HPDE6-E6E7 (cell line): Measurements from ENCODE around the gene YIPF2.
"Not testable (repeated sequence)": the region's sequence is repeated elsewhere in the genome, so short reads cannot be mapped to it uniquely, and the experiment has no call there.

Experiments used
- DNase-seq: peaks from one replicate; pipeline ENCODE4 v3.0.0; 2011; ENCODE audit warnings: missing footprints; ENCODE audit errors: extremely low spot score

The YIPF2 gene

DNA sequence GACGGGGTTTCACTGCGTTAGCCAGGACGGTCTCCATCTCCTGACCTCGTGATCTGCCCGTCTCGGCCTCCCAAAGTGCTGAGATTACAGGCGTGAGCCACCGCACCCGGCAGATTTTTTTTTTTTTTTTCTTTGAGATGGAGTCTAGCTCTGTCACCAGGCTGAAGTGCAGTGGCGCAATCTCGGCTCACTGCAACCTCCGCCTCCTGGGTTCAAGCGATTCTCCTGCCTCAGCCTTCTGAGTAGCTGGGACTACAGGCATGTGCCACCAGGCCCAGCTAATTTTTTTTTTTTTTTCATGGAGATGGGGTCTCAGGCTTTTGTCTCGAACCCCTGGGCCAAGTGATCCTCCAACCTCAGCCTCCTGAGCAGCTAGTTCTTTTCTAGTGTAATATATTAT is 13.2 kb upstream of the YIPF2 start:
- DNase-seq, result not testable (repeated sequence)

DNA sequence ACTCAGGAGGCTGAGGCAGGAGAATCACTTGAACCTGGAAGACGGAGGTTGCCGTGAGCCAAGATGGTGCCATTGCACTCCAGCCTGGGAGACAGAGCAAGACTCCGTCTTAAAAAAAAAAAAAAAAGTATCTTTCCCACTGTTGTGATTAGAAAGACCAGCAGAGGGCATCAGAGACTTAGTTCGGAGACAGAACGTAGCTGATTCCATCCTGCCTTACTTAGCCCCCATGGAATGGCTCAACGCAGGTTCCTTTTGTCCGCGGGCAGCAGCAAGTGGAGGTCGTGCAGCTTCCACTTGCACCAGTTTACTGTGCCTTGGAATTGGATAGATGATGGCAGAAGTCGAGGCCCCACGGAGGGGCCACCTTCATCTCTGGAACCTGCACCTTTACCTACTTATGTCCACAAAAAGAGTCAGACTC is 8.2 kb upstream of the YIPF2 start:
- DNase-seq, result no peak

DNA sequence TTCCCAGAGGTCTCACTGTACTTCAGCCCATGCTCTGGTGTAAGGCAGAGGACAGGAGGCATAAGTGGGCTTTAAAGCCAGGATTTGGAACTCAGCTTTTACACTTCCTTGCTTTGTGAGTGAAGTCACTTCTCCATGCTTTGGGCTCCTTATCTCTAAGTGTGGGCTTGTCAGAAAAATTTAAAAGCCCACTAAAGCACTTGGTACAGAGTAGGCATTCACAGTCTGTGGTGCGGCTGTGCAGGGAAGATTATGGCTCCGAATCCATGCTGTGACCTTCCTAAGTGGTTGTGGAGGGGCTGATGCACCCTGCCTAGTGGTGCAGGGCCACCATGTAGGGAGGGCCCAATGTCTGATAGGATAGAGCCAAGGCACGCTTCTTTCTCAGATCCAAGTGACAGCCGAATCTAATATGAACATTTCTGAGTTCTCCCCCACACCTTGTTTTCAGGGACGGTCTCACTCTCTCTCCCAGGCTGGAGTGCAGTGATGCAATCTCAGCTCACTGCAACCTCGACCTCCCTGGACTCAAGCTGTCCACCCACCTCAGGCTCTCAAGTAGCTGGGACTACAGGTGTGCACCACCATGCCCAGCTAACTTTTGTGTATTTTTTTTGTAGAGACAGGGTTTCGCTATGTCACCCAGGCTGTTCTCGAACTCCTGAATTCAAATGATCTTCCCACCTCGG is 7.1 kb upstream of the YIPF2 start:
- DNase-seq, result no peak

DNA sequence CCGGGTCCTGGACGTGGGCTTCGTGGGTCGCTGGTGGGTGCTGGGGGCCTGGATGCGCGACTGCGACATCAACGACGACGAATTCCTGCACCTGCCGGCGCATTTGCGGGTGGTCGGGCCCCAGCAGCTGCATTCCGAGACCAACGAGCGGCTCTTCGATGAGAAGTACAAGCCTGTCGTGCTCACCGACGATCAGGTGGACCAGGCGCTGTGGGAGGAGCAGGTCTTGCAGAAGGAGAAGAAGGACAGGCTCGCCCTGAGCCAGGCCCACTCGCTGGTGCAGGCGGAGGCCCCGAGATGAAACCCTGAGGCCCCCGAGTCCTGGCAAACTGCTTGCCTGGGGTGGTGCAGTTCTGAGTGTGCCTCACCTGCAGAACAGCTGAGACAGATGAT is 959 bp upstream of the YIPF2 start:
- DNase-seq, result no peak

DNA sequence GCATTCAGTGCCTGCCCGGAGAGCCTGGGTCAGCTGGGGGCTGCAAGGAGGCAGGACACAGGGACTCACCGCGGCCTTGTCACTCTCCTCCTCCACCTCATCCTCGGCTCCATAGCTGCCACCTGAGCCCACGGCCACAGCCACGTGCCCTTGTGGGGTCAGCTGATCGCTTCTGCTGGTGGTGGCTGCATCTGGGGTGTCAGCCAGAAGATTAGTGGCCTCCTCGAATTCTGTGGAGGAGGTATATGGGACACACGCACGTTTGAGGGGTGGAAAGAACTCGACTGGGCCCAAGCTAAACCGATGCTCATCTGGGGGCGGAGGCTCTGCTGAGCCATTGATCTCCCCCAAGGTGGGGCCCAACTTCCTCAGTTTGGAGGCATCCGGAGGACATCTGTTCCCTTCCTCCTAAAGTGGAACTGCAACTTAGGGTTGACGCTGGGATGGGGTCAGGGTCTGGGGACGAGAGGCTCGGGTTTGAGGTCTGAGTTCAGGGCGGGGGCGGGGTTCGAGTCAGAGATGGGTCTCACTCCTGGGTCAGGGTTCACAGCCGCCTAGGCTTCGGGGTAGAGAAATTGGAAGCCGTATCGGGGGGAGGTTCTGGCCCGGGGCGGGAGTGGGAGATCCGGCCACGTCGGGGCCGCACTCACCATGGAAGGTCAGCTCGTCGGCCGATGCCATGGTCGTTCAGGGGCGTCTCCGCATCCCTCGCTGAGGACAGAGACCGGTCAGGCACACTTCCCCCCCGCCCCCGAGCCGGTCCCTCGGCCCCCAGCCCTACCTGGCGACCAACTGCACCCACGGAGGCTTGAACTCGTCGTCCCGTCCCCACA is 493 bp downstream of the YIPF2 start:
- no peak for DNase-seq

DNA sequence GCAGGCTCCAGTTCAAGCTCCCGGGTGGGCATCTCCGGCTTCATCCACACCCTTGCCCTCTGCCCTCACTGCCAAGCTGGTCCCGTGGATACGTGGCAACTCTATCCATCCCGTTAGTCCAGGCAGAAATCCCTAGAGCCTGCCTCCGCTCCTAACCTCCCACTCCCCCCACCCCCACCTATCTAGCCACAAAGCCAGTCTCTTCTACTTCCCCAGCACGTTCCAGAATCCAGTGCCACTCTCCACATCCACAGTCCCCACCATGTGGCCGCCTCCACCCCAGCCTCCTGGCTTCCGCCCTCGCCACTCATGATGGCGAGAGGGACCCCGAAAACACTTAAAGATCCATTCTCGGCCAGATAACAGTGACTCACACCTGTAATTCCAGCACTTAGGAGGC is 3.8 kb downstream of the YIPF2 start:
- no peak for DNase-seq

DNA sequence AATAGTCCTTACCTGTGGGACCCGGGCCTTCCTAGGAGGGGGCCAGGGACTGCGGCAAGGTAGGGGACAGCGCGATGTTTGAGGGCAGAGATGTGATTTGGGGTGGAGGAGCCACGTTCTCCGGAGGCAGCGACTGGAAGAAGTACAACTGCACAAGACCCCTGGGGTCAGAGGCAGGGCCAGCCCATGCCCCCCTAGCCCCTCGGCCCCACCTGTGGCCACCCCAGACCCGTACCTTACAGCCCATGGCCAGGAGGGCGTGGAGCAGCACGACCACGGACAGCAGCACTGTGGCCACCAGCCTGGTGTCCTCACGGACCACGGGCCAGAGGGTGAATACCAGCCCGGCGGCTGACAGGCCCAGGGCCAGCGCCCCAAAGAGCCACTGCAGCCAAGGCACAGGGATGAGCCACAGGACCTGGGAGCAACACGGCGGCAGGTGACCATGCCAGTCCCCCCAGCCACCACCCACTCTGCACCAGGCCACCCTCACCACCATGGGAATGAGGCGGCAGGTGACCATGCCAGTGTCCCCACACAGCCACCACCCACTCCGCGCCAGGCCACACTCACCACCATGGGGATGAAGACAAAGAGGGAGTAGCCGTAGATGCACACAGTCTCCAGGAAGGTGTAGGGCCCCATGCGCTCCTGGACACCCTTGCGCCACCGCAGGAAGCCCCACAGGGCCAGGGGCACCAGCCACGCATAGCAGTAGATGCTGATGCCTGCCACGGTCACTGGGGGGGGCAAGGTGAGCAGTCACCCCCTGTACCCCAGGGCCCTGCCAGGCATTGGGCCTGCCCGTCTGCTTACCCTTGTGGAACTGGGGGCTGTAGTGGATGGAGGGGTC is 5.0 kb downstream of the YIPF2 start:
- no peak for DNase-seq

DNA sequence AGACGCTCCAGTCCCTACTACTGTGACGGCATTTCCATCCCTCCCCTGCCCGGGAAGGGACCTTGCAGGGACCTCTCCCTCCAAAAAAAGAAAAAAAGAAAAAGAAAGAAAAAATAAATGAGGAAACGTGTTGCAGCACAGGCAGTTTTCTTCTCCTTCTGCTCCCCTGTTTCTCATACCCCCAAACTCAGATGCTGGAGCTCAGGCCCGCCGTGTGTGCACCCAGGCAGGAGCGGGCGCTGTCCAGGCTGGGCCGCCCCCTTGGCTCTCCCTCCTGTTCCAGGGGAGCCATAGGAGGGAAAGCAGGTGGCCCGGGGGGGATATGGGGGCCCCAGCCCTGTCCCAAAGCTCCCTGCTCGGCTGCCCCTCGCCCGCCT is 5.8 kb downstream of the YIPF2 start:
- no peak for DNase-seq

DNA sequence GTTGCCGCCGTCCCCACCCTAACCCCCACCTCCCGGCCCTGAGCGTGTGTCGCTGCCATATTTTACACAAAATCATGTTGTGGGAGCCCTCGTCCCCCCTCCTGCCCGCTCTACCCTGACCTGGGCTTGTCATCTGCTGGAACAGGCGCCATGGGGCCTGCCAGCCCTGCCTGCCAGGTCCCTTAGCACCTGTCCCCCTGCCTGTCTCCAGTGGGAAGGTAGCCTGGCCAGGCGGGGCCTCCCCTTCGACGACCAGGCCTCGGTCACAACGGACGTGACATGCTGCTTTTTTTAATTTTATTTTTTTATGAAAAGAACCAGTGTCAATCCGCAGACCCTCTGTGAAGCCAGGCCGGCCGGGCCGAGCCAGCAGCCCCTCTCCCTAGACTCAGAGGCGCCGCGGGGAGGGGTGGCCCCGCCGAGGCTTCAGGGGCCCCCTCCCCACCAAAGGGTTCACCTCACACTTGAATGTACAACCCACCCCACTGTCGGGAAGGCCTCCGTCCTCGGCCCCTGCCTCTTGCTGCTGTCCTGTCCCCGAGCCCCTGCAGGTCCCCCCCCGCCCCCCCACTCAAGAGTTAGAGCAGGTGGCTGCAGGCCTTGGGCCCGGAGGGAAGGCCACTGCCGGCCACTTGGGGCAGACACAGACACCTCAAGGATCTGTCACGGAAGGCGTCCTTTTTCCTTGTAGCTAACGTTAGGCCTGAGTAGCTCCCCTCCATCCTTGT is 6.4 kb downstream of the YIPF2 start:
- no peak for DNase-seq

DNA sequence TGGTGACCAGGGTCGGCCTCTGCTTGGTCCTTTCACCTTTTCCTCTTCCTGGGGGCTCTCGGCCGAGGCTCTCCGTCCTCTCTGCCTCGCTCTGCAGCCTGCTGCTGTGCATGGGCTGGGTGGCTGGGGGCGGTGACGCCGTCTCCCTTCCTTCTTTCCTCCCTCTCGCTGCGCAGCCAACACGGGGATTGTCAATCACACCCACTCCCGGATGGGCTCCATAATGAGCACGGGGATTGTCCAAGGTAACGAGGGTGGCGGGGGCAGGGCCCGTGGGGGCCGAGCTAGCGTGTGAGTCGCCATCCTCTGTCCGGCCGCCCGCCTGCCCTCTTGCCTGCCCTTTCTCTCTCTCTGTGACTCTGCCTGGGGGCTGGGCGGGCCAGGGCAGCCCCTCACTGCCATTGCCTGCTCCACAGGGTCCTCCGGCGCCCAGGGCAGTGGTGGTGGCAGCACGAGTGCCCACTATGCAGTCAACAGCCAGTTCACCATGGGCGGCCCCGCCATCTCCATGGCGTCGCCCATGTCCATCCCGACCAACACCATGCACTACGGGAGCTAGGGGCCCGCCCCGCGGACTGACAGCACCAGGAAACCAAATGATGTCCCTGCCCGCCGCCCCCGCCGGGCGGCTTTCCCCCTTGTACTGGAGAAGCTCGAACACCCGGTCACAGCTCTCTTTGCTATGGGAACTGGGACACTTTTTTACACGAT is 7.1 kb downstream of the YIPF2 start:
- no peak for DNase-seq

DNA sequence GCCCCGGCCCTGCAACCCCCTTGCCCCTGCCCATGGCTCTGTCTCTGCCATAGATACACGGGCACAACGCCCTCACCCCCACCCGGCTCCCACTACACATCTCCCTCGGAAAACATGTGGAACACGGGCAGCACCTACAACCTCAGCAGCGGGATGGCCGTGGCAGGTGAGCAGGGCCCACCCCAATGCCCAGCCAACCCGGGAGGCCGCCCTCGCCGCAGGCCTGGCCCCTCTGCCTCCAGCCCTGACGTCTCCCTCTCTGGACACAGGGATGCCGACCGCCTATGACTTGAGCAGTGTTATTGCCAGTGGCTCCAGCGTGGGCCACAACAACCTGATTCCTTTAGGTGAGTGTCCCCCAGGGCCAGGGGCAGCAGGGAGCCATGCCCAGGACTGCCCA is 7.7 kb downstream of the YIPF2 start:
- DNase-seq, result no peak

DNA sequence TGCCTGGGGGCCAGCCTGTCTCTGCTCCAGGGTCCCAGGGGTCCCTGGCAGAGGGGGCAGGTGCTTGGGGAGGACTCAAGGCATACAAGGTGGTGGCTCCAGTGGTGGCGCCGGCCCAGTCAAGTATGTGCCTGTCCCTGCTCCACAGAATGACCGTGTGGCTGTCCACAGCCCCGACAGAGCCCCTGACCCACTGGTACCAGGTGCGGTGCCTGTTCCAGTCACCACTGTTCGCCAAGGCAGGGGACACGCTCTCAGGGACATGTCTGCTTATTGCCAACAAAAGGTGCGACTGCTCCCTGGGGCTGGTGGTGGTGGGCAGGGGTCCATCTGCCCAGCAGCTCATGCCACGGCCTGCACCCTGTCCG is 8.2 kb downstream of the YIPF2 start:
- DNase-seq, result no peak

DNA sequence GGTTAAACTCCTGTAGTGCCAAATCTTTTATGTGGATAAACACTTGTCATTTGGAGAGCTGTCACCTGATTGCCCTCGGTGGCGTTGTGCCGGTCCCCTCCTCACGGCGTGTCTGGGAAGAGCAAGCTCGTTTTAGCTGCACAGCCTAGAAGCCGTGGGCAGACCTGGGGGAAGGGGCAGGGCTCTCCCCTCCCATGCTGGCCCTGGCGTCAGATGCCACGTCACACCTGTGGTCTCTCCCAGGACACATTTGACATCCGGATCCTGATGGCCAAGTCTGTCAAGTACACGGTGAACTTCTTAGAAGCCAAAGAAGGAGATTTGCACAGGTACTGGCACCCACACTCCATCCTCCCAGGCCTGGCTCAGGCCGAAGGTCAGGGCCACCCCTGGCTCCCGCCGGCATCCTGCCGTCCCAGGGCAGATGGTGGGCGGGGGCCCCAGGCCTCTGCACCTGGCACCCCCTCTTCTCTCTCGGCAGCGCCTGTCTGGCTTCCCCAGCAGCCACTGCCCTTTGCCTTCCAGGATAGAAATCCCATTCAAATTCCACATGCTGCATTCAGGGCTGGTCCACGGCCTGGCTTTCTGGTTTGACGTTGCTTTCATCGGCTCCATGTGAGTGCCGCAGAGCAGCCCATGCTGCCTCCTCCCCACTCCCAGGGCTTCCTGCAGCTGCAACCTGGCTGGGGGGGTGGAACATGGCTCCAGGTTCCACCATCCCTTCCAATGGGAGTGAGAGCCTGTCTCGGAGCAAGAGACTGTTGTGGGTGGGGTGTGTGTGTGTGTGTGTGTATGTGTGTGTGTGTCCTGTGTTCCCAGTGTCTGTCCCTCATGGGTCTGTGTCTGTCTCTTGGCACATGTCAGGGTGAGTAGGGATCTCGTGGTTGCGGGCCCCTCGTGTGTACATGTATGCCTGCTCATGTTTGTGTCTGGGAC is 8.8 kb downstream of the YIPF2 start:
- no peak for DNase-seq

DNA sequence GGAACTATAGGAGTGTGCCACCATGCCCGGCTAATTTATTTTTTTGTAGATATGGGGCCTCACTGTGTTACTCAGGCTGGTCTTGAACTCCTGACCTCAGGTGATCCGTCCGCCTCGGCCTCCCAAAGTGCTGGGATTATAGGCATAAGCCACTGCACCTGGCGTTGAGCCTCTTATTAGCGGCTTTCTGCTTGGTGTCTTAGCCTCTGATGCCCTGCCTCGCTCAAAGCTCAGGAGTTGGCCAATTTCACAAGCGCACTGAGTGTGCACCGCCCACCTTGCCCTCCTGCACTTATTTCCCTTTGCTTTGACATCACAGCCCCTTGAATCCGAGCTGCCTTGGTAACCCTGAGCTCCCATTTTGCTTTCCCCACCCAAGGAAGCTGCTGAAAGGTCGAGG is 10.1 kb downstream of the YIPF2 start:
- no peak for DNase-seq

DNA sequence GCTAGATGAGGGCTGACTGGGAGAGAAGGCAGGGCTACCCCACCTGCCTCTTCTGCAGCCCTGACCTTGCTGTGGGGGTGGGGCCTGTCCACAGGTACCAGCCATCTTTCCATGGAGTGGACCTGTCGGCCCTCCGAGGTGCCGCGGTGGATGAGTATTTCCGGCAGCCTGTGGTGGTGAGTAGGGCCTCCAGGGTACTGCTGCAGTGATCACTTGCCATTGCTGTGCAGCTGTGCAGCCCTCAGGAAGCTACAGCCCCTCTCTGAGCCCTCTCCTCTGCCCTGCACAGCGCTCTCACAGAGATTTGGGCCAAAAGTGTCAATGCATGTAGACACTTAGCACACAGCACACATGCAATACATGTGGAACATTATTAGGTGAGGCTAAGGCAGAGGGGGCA is 11.8 kb downstream of the YIPF2 start:
- no peak for DNase-seq

DNA sequence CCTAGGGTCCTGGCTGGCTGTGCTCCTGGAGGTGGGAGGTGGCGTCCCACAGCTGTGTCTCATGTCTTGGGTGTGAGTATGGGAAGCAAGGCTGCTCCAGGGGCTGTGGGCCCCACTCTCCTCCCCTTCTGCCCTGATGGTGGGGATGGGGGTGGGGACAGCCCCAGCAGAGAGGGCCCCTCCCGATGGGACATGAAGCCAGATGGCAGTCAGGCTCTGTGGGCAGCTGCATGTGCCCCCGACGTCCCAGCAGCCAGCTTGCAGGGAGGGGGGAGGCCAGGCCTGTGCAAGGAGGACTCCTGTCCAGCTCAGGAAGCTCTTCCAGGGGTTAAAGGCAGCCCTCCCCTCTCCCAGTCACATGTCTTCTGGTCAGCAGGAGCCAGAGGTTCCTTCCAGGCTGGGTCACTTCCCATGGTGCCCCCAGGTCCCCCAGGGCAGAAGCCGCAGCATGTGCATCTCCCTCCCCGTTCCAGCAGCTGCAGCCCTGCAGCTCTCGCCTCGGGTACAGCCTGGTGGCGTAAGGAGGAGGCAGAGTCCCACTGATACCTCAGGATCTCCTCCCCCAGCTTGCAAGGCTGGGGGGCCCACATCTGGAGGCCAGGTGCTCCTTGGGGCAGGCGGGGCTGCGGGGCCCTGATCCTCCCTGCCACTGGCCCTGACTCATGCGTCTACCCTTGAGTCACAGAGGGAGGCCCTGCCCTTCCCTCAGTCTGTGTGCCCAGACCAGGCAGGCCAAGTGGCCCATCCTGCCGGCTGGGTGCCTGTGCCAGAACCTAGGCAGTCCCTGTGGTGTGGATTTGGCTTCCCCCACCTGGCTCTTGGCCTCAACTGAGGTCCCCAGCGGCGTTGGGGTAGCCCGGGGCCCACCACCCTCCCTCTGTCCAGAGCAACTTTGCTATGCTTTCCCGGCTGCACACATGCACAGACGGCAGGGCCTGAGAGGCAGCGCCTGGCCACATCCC is 13.0 kb downstream of the YIPF2 start:
- peak; percentile 89 for DNase-seq

DNA sequence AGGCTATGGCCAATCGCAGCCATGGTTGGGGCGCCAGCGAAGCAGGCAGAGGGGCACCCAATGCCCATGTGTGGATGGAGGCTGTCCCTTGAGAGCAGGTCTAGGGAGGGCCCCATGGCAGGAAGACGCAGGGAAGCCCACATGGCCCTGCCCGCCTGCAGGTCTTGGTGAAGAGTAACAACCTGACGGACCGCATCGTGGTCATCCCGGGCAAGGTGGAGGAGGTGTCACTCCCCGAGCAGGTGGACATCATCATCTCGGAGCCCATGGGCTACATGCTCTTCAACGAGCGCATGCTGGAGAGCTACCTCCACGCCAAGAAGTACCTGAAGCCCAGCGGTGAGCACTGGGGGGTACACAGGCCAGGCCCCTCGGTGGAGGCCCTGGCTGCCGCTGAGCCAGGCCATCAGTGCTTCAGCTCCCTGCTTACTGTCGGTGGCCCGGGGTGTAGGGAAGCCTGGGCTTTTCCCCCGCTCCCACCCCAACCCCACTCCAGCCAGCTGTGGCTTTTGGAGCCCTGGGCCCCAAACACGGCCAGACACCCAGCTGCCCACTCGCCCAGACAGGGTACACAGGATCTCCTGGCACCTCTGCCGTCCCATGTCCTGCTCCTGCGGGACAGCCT is 14.6 kb downstream of the YIPF2 start:
- no peak for DNase-seq

DNA sequence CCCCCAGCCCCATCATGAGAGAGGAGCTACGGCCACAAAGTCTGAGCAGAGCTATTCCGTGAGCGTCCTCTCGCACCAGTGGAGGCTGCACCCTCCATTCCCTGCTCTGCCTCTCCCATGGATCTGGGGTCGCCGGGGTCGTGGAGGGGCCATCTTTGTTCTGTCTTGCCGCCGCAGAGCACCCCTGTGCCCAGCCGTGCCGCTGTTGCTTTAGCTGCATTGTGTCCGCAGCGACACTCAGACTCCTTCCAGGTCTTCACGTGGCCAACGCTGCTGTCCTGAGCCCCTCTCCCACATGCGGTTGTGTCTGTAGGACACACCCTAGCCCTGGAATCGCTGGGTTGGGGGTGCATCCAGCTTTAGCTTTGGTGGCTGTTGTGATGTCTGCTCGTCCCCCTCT is 15.8 kb downstream of the YIPF2 start:
- no peak for DNase-seq
